ENCODE results near the gene PFKFB3.

Gene PFKFB3

DNA sequence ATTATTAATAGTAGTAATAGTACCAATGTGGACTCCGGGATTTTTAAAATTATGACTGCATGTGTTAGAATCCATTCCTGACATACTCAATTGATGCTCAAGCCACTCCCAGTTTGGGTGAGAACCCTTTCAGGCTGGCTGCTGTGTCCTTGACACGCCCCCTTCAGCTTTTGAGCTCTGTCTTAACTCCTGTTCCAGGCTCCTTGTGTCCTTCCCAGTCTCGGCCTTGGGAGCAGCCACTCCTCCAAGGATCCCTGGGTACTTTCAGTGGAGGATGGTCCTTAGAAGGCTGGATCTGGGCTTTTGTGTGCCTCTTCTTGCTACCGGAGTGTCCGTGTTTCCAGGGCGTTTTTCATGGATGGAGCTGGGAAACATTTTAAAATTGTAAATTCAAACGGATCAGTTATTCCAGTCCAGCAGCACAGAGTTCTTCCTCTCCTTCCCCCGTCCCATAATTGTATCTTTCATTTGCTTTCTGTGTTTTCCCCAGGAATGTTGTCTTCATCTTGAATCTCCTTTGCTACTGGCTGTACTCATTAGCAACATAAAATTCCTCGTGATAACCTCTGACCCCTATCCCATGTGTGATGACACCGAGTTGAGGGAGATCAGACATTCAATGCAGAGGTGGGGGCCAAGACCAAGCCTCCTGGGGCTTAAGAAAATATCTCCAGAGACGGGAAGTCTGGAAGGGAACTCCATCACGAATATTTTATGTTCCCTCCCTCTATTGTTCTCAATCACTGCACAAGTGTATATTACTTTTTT, 40.0 kb upstream of the PFKFB3 start:
- TF ChIP-seq RAD21 (IDR thresholded peaks at IDR 0.05; ENCODE audit: low read depth) (no peak), CEBPB (IDR thresholded peaks at IDR 0.05) (no peak), EGR1 (IDR thresholded peaks at IDR 0.05) (no peak), TEAD4 (IDR thresholded peaks at IDR 0.05) (no peak), TCF12 (IDR thresholded peaks at IDR 0.05; ENCODE audit: low read depth) (no peak), TAF1 (IDR thresholded peaks at IDR 0.05; ENCODE audit: low read depth) (no peak)
- TF ChIP-seq, protein P1, sequence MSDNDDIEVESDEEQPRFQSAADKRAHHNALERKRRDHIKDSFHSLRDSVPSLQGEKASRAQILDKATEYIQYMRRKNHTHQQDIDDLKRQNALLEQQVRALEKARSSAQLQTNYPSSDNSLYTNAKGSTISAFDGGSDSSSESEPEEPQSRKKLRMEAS (IDR thresholded peaks at IDR 0.05): no peak
- TF ChIP-seq, protein P2, sequence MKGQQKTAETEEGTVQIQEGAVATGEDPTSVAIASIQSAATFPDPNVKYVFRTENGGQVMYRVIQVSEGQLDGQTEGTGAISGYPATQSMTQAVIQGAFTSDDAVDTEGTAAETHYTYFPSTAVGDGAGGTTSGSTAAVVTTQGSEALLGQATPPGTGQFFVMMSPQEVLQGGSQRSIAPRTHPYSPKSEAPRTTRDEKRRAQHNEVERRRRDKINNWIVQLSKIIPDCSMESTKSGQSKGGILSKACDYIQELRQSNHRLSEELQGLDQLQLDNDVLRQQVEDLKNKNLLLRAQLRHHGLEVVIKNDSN (IDR thresholded peaks at IDR 0.05): no peak

- TF ChIP-seq NFIC (IDR thresholded peaks at IDR 0.05) (peak; percentile 25; the same call in 1 of the 2 replicates), CREB1 (IDR thresholded peaks at IDR 0.05; ENCODE audit: low read depth) (no peak), YY1 (IDR thresholded peaks at IDR 0.05; ENCODE audit: low read depth) (peak; percentile 29; the same call in 1 of the 2 replicates), ZBTB7A (IDR thresholded peaks at IDR 0.05; ENCODE audit: low read depth) (no peak), TCF12 (IDR thresholded peaks at IDR 0.05; ENCODE audit: low read depth) (peak; percentile 73; the same call in 1 of the 2 replicates), EP300 (IDR thresholded peaks at IDR 0.05; ENCODE audit: borderline replicate concordance) (peak; percentile 25; the same call in 1 of the 2 replicates), TAF1 (IDR thresholded peaks at IDR 0.05; ENCODE audit: low read depth) (peak; percentile 80)
- TF ChIP-seq, protein P2 (IDR thresholded peaks at IDR 0.05): peak; percentile 92
- TF ChIP-seq, protein P1 (IDR thresholded peaks at IDR 0.05): peak; percentile 98
Measured at GRCh38 chr10:6163364-6164270, 39.1 kb upstream of the PFKFB3 start.

- no peak for TF ChIP-seq REST (IDR thresholded peaks at IDR 0.05; ENCODE audit: low read depth)
- no peak for TF ChIP-seq YY1 (IDR thresholded peaks at IDR 0.05; ENCODE audit: low read depth)
- TF ChIP-seq CEBPB (IDR thresholded peaks at IDR 0.05): no peak
- no peak for TF ChIP-seq EP300 (IDR thresholded peaks at IDR 0.05; ENCODE audit: borderline replicate concordance)
- TF ChIP-seq, protein P1 (IDR thresholded peaks at IDR 0.05): no peak
- TF ChIP-seq RAD21 (IDR thresholded peaks at IDR 0.05; ENCODE audit: low read depth): no peak
- no peak for TF ChIP-seq NFIC (IDR thresholded peaks at IDR 0.05)
- no peak for TF ChIP-seq CREB1 (IDR thresholded peaks at IDR 0.05; ENCODE audit: low read depth)
- no peak for TF ChIP-seq TCF12 (IDR thresholded peaks at IDR 0.05; ENCODE audit: low read depth)
- no peak for TF ChIP-seq FOXM1 (IDR thresholded peaks at IDR 0.05; ENCODE audit: borderline replicate concordance, low read depth)
Measured at GRCh38 chr10:6164271-6165095, 38.2 kb upstream of the PFKFB3 start.

- no peak for TF ChIP-seq TEAD4 (IDR thresholded peaks at IDR 0.05)
Measured at GRCh38 chr10:6165221-6165725, 37.5 kb upstream of the PFKFB3 start.

DNA sequence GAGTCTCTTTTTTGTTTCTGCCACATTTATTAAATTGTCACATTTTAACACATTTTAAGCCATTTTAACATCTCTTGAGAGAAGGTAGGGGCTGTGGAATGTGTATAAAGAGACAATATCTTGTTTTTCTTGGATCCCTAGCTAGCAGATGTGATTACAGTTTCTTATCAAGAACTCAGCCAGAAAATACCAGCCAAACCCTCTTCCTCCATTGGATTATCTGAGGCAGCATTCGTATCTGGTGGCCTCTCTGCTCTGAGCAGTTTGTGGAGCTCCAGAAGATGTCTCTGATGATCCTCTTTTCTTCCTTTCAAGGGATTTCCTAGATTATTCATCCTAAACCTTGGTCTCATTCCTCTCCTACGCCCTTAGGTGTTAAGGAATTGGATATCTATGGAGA, 35.3 kb upstream of the PFKFB3 start:
- TF ChIP-seq NFIC (IDR thresholded peaks at IDR 0.05) (no peak), REST (IDR thresholded peaks at IDR 0.05; ENCODE audit: low read depth) (no peak), YY1 (IDR thresholded peaks at IDR 0.05; ENCODE audit: low read depth) (no peak), CEBPB (IDR thresholded peaks at IDR 0.05) (no peak), RAD21 (IDR thresholded peaks at IDR 0.05; ENCODE audit: low read depth) (no peak), EP300 (IDR thresholded peaks at IDR 0.05; ENCODE audit: borderline replicate concordance) (no peak), TAF1 (IDR thresholded peaks at IDR 0.05; ENCODE audit: low read depth) (no peak), EGR1 (IDR thresholded peaks at IDR 0.05) (no peak), TEAD4 (IDR thresholded peaks at IDR 0.05) (no peak), CREB1 (IDR thresholded peaks at IDR 0.05; ENCODE audit: low read depth) (no peak)
- TF ChIP-seq, protein P1 (IDR thresholded peaks at IDR 0.05): no peak
